Keratinocyte (primary cell): ENCODE measurements around the gene IGFBP7. TPM values are rescaled to one million over a fixed set of nuclear protein-coding genes. Genes with fewer than 3 reads are reported as not detected.
"Not testable (repeated sequence)": the region's sequence is repeated elsewhere in the genome, so short reads cannot be mapped to it uniquely, and the experiment has no call there.

Experiments
- DNase-seq: peaks from one replicate; pipeline ENCODE4 v3.0.0-alpha.2; 2011; ENCODE audit warnings: low read depth, missing footprints, low spot score
- FAIRE-seq: peaks from 2 replicates; lab custom pipeline; 2011; peaks lifted over from hg19 to GRCh38; lab: Jason Lieb, UNC
- H2AFZ ChIP-seq: 2 replicates; pipeline ENCODE4 v1.6.0; 2012; ENCODE audit warnings: low read length, control low read depth, inconsistent platforms; ENCODE audit not compliant: control insufficient read depth
- H3K27ac ChIP-seq: 2 replicates; pipeline ENCODE4 v1.5.1; 2011; ENCODE audit warnings: low read length; ENCODE audit not compliant: control insufficient read depth, insufficient read depth
- H3K27me3 ChIP-seq: 3 replicates; pipeline ENCODE4 v1.6.0; 2011; ENCODE audit warnings: low read length; ENCODE audit not compliant: control insufficient read depth, insufficient read depth; ENCODE audit errors: extremely low read depth
- H3K36me3 ChIP-seq, 2 experiments: 2 replicates in 1 of 2; 3 replicates in 1 of 2; pipeline ENCODE4 v1.5.1; 2011; ENCODE audit warnings: low read length in 2 of 2, mild to moderate bottlenecking in 1 of 2; ENCODE audit not compliant: control insufficient read depth in 2 of 2, insufficient read depth in 2 of 2; ENCODE audit errors: extremely low read depth in 1 of 2
- H3K4me1 ChIP-seq: 3 replicates; pipeline ENCODE4 v1.5.1; 2011; ENCODE audit warnings: low read length; ENCODE audit not compliant: control insufficient read depth, insufficient read depth; ENCODE audit errors: extremely low read depth
- H3K4me2 ChIP-seq: 3 replicates; pipeline ENCODE4 v1.6.0; 2011; ENCODE audit warnings: low read depth, low read length; ENCODE audit not compliant: control insufficient read depth, insufficient read depth; ENCODE audit errors: extremely low read depth
- H3K4me3 ChIP-seq, 3 experiments: fragments of 200-600 bp in 1 of 3; sonication (generic) in 1 of 3; 2 replicates in 2 of 3; 3 replicates in 1 of 3; pipeline ENCODE4 v1.5.1; 2011 to 2016; ENCODE audit warnings: low read length in 3 of 3, mild to moderate bottlenecking in 3 of 3, control low read depth in 2 of 3, inconsistent platforms in 1 of 3, low read depth in 1 of 3, mixed read lengths in 1 of 3, mixed run types in 1 of 3, moderate library complexity in 1 of 3; ENCODE audit not compliant: control insufficient read depth in 2 of 3, insufficient read depth in 2 of 3; ENCODE audit errors: extremely low read depth in 1 of 3
- H3K79me2 ChIP-seq: 2 replicates; pipeline ENCODE4 v1.6.0; 2012; ENCODE audit warnings: low read length; ENCODE audit not compliant: control insufficient read depth, insufficient read depth
- H3K9ac ChIP-seq: 3 replicates; pipeline ENCODE4 v1.6.0; 2011; ENCODE audit warnings: low read length; ENCODE audit not compliant: control insufficient read depth, insufficient read depth; ENCODE audit errors: extremely low read depth
- H3K9me1 ChIP-seq: 3 replicates; pipeline ENCODE4 v1.6.0; 2011; ENCODE audit warnings: low read length; ENCODE audit not compliant: control insufficient read depth, insufficient read depth; ENCODE audit errors: extremely low read depth
- H3K9me3 ChIP-seq: 2 replicates; pipeline ENCODE4 v1.5.1; 2012; ENCODE audit warnings: low read depth, low read length; ENCODE audit not compliant: control insufficient read depth
- H4K20me1 ChIP-seq: 3 replicates; pipeline ENCODE4 v1.6.0; 2011; ENCODE audit warnings: low read length; ENCODE audit not compliant: control insufficient read depth, insufficient read depth; ENCODE audit errors: extremely low read depth
- CTCF ChIP-seq, 3 experiments: IDR thresholded peaks in 1 of 3; conservative IDR thresholded peaks in 1 of 3; optimal IDR thresholded peaks in 1 of 3; 2 replicates in 2 of 3; 3 replicates in 1 of 3; pipeline versions ENCODE3 to v1.5.1; 2011; ENCODE audit warnings: low read length in 3 of 3, mild to moderate bottlenecking in 3 of 3, moderate library complexity in 2 of 3, control low read depth in 1 of 3, inconsistent platforms in 1 of 3; ENCODE audit not compliant: insufficient read depth in 2 of 3; ENCODE audit errors: extremely low read depth in 1 of 3
- EZH2 ChIP-seq: IDR thresholded peaks from one replicate; pipeline ENCODE4 v1.6.1; 2012; ENCODE audit warnings: inconsistent platforms, mild to moderate bottlenecking, low read length, moderate library complexity
- dilution Hi-C: fragments of 300-500 bp; cut with MboI; formaldehyde crosslinking; loops from one replicate; pipeline ENCODE4 v1.7.0; 2020; ENCODE audit warnings: low sequenced_read_pairs; ENCODE audit not compliant: extremely low pct_ligation_motif_present
- polyA plus RNA-seq, 5 experiments: library from polyadenylated mRNA; depleted of rRNA in 3 of 5; stranded (reverse) in 3 of 5; stranded (forward) in 1 of 5; unstranded in 1 of 5; fragments of >200 nt; gene quantifications; 1 replicate in 1 of 5; 2 replicates in 3 of 5; 3 replicates in 1 of 5; pipeline versions ENCODE4 v1.2.1 to v1.2.3, GENCODE V29; 2011 to 2012; ENCODE audit warnings: missing spikeins in 2 of 5, low read depth in 1 of 5, low replicate concordance in 1 of 5

Gene IGFBP7
- polyA plus RNA-seq, 1 donor (not counting 4 experiments of a cell fraction or from before 2014, with no cell fraction given): 413 TPM

- no peaks in the 10 kb centered on the region for H3K27me3 ChIP-seq
- peaks cover 23% of the 10 kb centered on the region for H3K4me1 ChIP-seq
- no peak overlapping the region for H3K4me2 ChIP-seq
- H3K9me1 ChIP-seq: no peaks in the 10 kb centered on the region
- no peaks in the 10 kb centered on the region for H4K20me1 ChIP-seq
- H3K9ac ChIP-seq: no peak overlapping the region
- DNase-seq (no peak), FAIRE-seq (no peak)
- no peak overlapping the region for H2AFZ ChIP-seq
- no peak overlapping the region for H3K27ac ChIP-seq
- H3K9me3 ChIP-seq: no peaks in the 10 kb centered on the region
- TF ChIP-seq EZH2 (no peak), CTCF (optimal IDR thresholded peaks at IDR 0.05 in 1 of 3, IDR thresholded peaks at IDR 0.05 in 1 of 3, conservative IDR thresholded peaks at IDR 0.05 in 1 of 3; ENCODE audit: extremely low read depth in 1 of 3, insufficient read depth in 2 of 3, low read length in 3 of 3) (no peak)
- H3K36me3 ChIP-seq: peaks cover 0 to 10% of the 10 kb centered on the region in 2 experiments
- no peak overlapping the region for H3K4me3 ChIP-seq
- dilution Hi-C loops: no loop called here
- H3K79me2 ChIP-seq: peaks cover 27% of the 10 kb centered on the region
Measured at GRCh38 chr4:57051095-57051494, 59.1 kb downstream of the IGFBP7 start.

GRCh38 chr4:57048590-57049304 is 61.4 kb downstream of the IGFBP7 start:
- Histone ChIP-seq H3K4me3 (no peak overlapping the region), H3K9me1 (no peaks in the 10 kb centered on the region), H3K27ac (no peak overlapping the region), H3K9me3 (no peaks in the 10 kb centered on the region), H3K79me2 (peaks cover 31% of the 10 kb centered on the region), H3K4me1 (peaks cover 17% of the 10 kb centered on the region), H3K4me2 (no peak overlapping the region), H4K20me1 (no peaks in the 10 kb centered on the region), H3K27me3 (no peaks in the 10 kb centered on the region), H2AFZ (no peak overlapping the region), H3K36me3 (peaks cover 0 to 10% of the 10 kb centered on the region in 2 experiments), H3K9ac (no peak overlapping the region)
- TF ChIP-seq EZH2 (no peak), CTCF (optimal IDR thresholded peaks at IDR 0.05 in 1 of 3, IDR thresholded peaks at IDR 0.05 in 1 of 3, conservative IDR thresholded peaks at IDR 0.05 in 1 of 3; ENCODE audit: extremely low read depth in 1 of 3, insufficient read depth in 2 of 3, low read length in 3 of 3) (no peak)
- DNase-seq (no peak), FAIRE-seq (no peak)
- dilution Hi-C loops: no loop called here

- H3K27ac ChIP-seq, H3K9me3 ChIP-seq, DNase-seq, FAIRE-seq, H3K9me1 ChIP-seq, dilution Hi-C loops, H4K20me1 ChIP-seq, H3K4me3 ChIP-seq, H2AFZ ChIP-seq, H3K9ac ChIP-seq, H3K36me3 ChIP-seq, H3K27me3 ChIP-seq, H3K4me2 ChIP-seq: not testable (repeated sequence)
- peaks cover 11% of the 10 kb centered on the region for H3K4me1 ChIP-seq
- peaks cover 28% of the 10 kb centered on the region for H3K79me2 ChIP-seq
Measured at GRCh38 chr4:57047046-57047445, 63.1 kb downstream of the IGFBP7 start.
